ENCODE measurements around the gene GLI3. TPM values are rescaled to one million over a fixed set of nuclear protein-coding genes. Genes with fewer than 3 reads are reported as not detected.

GLI3 gene
- total and polyA plus RNA-seq, 2 of the 4 experiments (the other 2 are of a cell fraction) = 1.3 to 3.9 TPM

DNA sequence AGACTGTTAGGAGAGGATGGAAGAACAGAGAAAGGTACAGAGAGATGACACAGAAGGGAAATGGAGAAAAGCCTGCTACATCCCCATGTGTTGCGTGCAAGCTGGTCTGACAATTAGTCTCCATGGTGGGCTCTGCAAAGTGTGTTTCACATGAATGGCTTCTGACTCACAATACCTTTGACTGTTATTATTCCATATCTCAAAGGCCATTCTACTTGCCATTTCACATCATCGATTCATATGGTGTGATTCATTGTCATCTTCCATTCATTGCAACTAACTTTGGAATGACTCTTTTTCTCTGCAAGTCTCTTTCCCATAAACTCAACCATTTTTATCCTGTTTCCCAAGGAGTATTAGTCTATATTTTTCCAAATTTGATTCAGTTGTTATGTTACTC, 325.2 kb downstream of the GLI3 start:
- Histone ChIP-seq H3K79me1 (ENCODE audit: low read depth in 1 of 2, low read length in 2 of 2) (peaks cover 5 to 15% of the 10 kb centered on the region in 2 experiments; a peak in 2 of 4 replicates), H3K4me2 (ENCODE audit: low read depth, low read length) (peak overlapping the region; percentile 50), H2BK5ac (ENCODE audit: low read depth, low read length, poor library complexity, severe bottlenecking) (peak overlapping the region; percentile 99), H3K9ac (ENCODE audit: low read depth, low read length) (no peak overlapping the region), H2AK5ac (ENCODE audit: low read depth, low read length) (peak overlapping the region; percentile 18; the same call in 1 of the 2 replicates), H3K9me3 (ENCODE audit: control insufficient read depth, insufficient read depth, low read length) (no peaks in the 10 kb centered on the region), H3K23ac (ENCODE audit: low read depth, low read length) (0 out of 2 replicates have a peak overlapping the region, but pooled peaks have one; percentile 54), H2BK15ac (ENCODE audit: low read depth, low read length) (peak overlapping the region; percentile 98; the same call in 1 of the 3 replicates), H3K27ac (ENCODE audit: insufficient read depth, low read length) (peak overlapping the region; percentile 89; the same call in 1 of the 2 replicates), H4K91ac (ENCODE audit: insufficient read depth, low read depth, low read length) (peak overlapping the region; percentile 73; the same call in 1 of the 2 replicates), H4K20me1 (ENCODE audit: insufficient read depth, low read length) (no peaks in the 10 kb centered on the region), H3K4me3 (ENCODE audit: insufficient read depth, low read depth, low read length) (no peak overlapping the region), H3K4me1 (ENCODE audit: control insufficient read depth, insufficient read depth, low read length) (peaks cover 15% of the 10 kb centered on the region), H3K36me3 (ENCODE audit: control insufficient read depth, insufficient read depth, low read length) (no peaks in the 10 kb centered on the region), H2BK120ac (ENCODE audit: low read depth, low read length) (peak overlapping the region; percentile 98), H3K9me1 (ENCODE audit: insufficient read depth, low read length) (peaks cover 14% of the 10 kb centered on the region; the same call in 1 of the 2 replicates), H3K14ac (replicated peaks; ENCODE audit: low read depth, low read length) (peak overlapping the region; percentile 55), H4K8ac (ENCODE audit: low read depth in 2 of 2, low read length in 2 of 2) (peak overlapping the region; percentile 86 to 95; a peak in 3 of 4 replicates), H2AK9ac (replicated peaks; ENCODE audit: low read depth, low read length, poor library complexity) (no peak overlapping the region), H2BK20ac (ENCODE audit: low read depth, low read length) (peak overlapping the region; percentile 100), H3K4ac (ENCODE audit: low read depth, low read length) (peak overlapping the region; percentile 91), H3K27me3 (ENCODE audit: control insufficient read depth, insufficient read depth, low read length) (no peaks in the 10 kb centered on the region), H3K56ac (ENCODE audit: extremely low read depth, insufficient read depth, low read length) (peak overlapping the region; percentile 96; the same call in 1 of the 2 replicates), H4K5ac (ENCODE audit: low read depth, low read length) (peak overlapping the region; percentile 98), H2AFZ (replicated peaks; ENCODE audit: low read length, poor library complexity) (no peak overlapping the region), H3K18ac (ENCODE audit: low read depth, low read length) (peak overlapping the region; percentile 81)
- 20% methylated on average over 1 of the region's 2 CpGs; no CpG with 5 or more reads in 1 of the 2 experiments for WGBS, 2 experiments (ENCODE audit: extremely low coverage in 2 of 2, insufficient read length in 1 of 2)
- TF ChIP-seq, protein P1, sequence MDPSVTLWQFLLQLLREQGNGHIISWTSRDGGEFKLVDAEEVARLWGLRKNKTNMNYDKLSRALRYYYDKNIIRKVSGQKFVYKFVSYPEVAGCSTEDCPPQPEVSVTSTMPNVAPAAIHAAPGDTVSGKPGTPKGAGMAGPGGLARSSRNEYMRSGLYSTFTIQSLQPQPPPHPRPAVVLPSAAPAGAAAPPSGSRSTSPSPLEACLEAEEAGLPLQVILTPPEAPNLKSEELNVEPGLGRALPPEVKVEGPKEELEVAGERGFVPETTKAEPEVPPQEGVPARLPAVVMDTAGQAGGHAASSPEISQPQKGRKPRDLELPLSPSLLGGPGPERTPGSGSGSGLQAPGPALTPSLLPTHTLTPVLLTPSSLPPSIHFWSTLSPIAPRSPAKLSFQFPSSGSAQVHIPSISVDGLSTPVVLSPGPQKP (IDR thresholded peaks at IDR 0.05; ENCODE audit: borderline replicate concordance, low read depth, low read length) = no peak
- TF ChIP-seq CEBPB (IDR thresholded peaks at IDR 0.05; ENCODE audit: low read depth, low read length) (peak; percentile 66), NFE2L2 (IDR thresholded peaks at IDR 0.05; ENCODE audit: low read depth, low read length) (no peak), RFX5 (IDR thresholded peaks at IDR 0.05; ENCODE audit: low read depth, low read length) (no peak), FOS (IDR thresholded peaks at IDR 0.05; ENCODE audit: low read depth, low read length) (peak; percentile 60; the same call in 1 of the 2 replicates), BHLHE40 (IDR thresholded peaks at IDR 0.05; ENCODE audit: low read depth, low read length) (no peak; the same call in 1 of the 2 replicates)
- in situ Hi-C loops (cut with MboI; ENCODE audit: low sequenced_read_pairs) (no loop called here), dilution Hi-C loops (cut with HindIII; ENCODE audit: low sequenced_read_pairs, unreplicated experiment) (no loop called here), intact Hi-C loops (cut with micrococcal nuclease) (no loop called here)
- POLR2A ChIA-PET (ENCODE audit: unreplicated experiment) = no interaction called here
- CTCF ChIA-PET = no interaction called here
- ATAC-seq (ENCODE audit: low read depth) = peak; percentile 3; the same call in 1 of the 2 replicates
- no TSS peak for BruUV-seq (replicated peaks)
- DNase-seq = peak; percentile 95

Small RNAs within 50 kb of the gene (microRNA-seq; reads per million reads assigned to microRNA genes)
- gene HMGN2P30 (ENCODE audit: insufficient read depth, insufficient read length) = not detected

Small RNAs within 50 kb of the gene (small RNA-seq; reads per million reads assigned to genes)
- gene HMGN2P30 = 0 reads per million in 5 experiments

Measured in IMR-90 (cell line).